Mononuclear cell (primary cell): ENCODE data around the gene URB1. TPM values are rescaled to one million over a fixed set of nuclear protein-coding genes. Genes with fewer than 3 reads are reported as not detected.
"Not testable (repeated sequence)": the region's sequence is repeated elsewhere in the genome, so short reads cannot be mapped to it uniquely, and the experiment has no call there.

ENCODE experiments used
- H3K27me3 ChIP-seq: 2 replicates; pipeline ENCODE4 v1.6.0; 2011; ENCODE audit warnings: low read length, control low read depth; ENCODE audit not compliant: insufficient read depth
- H3K4me1 ChIP-seq: 2 replicates; pipeline ENCODE4 v1.5.1; 2011; ENCODE audit warnings: mild to moderate bottlenecking, low read length, control low read depth; ENCODE audit not compliant: insufficient read depth
- H3K4me3 ChIP-seq: 2 replicates; pipeline ENCODE4 v1.5.1; 2011; ENCODE audit warnings: mild to moderate bottlenecking, low read length, moderate library complexity
- H3K9me3 ChIP-seq: 2 replicates; pipeline ENCODE4 v1.5.1; 2011; ENCODE audit warnings: low read depth, mild to moderate bottlenecking, control low read depth, low read length
- total RNA-seq: library from RNA; depleted of rRNA; stranded (reverse); fragments of >200 nt; gene quantifications from one replicate; pipeline ENCODE4 v1.2.3, GENCODE V29; 2012

URB1 gene
- total RNA-seq, 1 donor: 3.5 TPM

- H3K4me1 ChIP-seq: peaks cover 16% of the 10 kb centered on the region
- H3K27me3 ChIP-seq, H3K9me3 ChIP-seq, H3K4me3 ChIP-seq: not testable (repeated sequence)
Observed at GRCh38 chr21:32368961-32369360, 23.9 kb downstream of the URB1 start.

- H3K9me3 ChIP-seq: no peaks in the 10 kb centered on the region
Observed at GRCh38 chr21:32368386-32368785, 24.4 kb downstream of the URB1 start.

GRCh38 chr21:32367158-32367557, 25.7 kb downstream of the URB1 start:
- H3K27me3 ChIP-seq: no peaks in the 10 kb centered on the region
- H3K4me3 ChIP-seq: no peak overlapping the region
- H3K9me3 ChIP-seq: no peaks in the 10 kb centered on the region
- peaks cover 13% of the 10 kb centered on the region for H3K4me1 ChIP-seq

More at GRCh38 chr21:32368386-32368785, 24.4 kb downstream of the URB1 start:
- Histone ChIP-seq H3K27me3 (no peaks in the 10 kb centered on the region), H3K4me3 (no peak overlapping the region), H3K4me1 (peaks cover 16% of the 10 kb centered on the region)

GRCh38 chr21:32366191-32366590, 26.6 kb downstream of the URB1 start:
- Histone ChIP-seq H3K4me1 (peaks cover 6% of the 10 kb centered on the region), H3K27me3 (no peaks in the 10 kb centered on the region), H3K4me3 (no peak overlapping the region), H3K9me3 (no peaks in the 10 kb centered on the region)

GRCh38 chr21:32364796-32365195, 28.0 kb downstream of the URB1 start:
- H3K9me3 ChIP-seq: no peaks in the 10 kb centered on the region
- no peaks in the 10 kb centered on the region for H3K4me1 ChIP-seq
- no peaks in the 10 kb centered on the region for H3K27me3 ChIP-seq
- no peak overlapping the region for H3K4me3 ChIP-seq

- H3K9me3 ChIP-seq: no peaks in the 10 kb centered on the region
- no peak overlapping the region for H3K4me3 ChIP-seq
- no peaks in the 10 kb centered on the region for H3K4me1 ChIP-seq
Observed at GRCh38 chr21:32364387-32364786, 28.4 kb downstream of the URB1 start.

GRCh38 chr21:32360401-32360975, 32.3 kb downstream of the URB1 start:
- H3K9me3 ChIP-seq: no peaks in the 10 kb centered on the region
- H3K27me3 ChIP-seq: no peaks in the 10 kb centered on the region
- H3K4me3 ChIP-seq: no peak overlapping the region
- no peaks in the 10 kb centered on the region for H3K4me1 ChIP-seq

More at GRCh38 chr21:32364387-32364786, 28.4 kb downstream of the URB1 start:
- no peaks in the 10 kb centered on the region for H3K27me3 ChIP-seq

- Histone ChIP-seq H3K4me3 (no peak overlapping the region), H3K9me3 (no peaks in the 10 kb centered on the region), H3K4me1 (no peaks in the 10 kb centered on the region), H3K27me3 (no peaks in the 10 kb centered on the region)
Observed at GRCh38 chr21:32359719-32360260, 33.0 kb downstream of the URB1 start.

- Histone ChIP-seq H3K27me3 (no peaks in the 10 kb centered on the region), H3K4me3 (no peak overlapping the region), H3K9me3 (no peaks in the 10 kb centered on the region), H3K4me1 (no peaks in the 10 kb centered on the region)
Observed at GRCh38 chr21:32356874-32357395, 35.9 kb downstream of the URB1 start.

GRCh38 chr21:32353002-32353711, 39.7 kb downstream of the URB1 start:
- H3K4me1 ChIP-seq: no peaks in the 10 kb centered on the region
- H3K27me3 ChIP-seq: no peaks in the 10 kb centered on the region
- no peaks in the 10 kb centered on the region for H3K9me3 ChIP-seq
- H3K4me3 ChIP-seq: no peak overlapping the region

- no peaks in the 10 kb centered on the region for H3K27me3 ChIP-seq
- no peaks in the 10 kb centered on the region for H3K9me3 ChIP-seq
- no peak overlapping the region for H3K4me3 ChIP-seq
- H3K4me1 ChIP-seq: no peaks in the 10 kb centered on the region
Observed at GRCh38 chr21:32352526-32352925, 40.3 kb downstream of the URB1 start.

- no peak overlapping the region for H3K4me3 ChIP-seq
- H3K4me1 ChIP-seq: no peaks in the 10 kb centered on the region
- no peaks in the 10 kb centered on the region for H3K9me3 ChIP-seq
- no peaks in the 10 kb centered on the region for H3K27me3 ChIP-seq
Observed at GRCh38 chr21:32351428-32351827, 41.4 kb downstream of the URB1 start.

GRCh38 chr21:32350981-32351380, 41.8 kb downstream of the URB1 start:
- Histone ChIP-seq H3K27me3 (no peaks in the 10 kb centered on the region), H3K4me3 (no peak overlapping the region), H3K9me3 (no peaks in the 10 kb centered on the region), H3K4me1 (no peaks in the 10 kb centered on the region)

- no peaks in the 10 kb centered on the region for H3K27me3 ChIP-seq
- no peak overlapping the region for H3K4me3 ChIP-seq
- no peaks in the 10 kb centered on the region for H3K4me1 ChIP-seq
- H3K9me3 ChIP-seq: no peaks in the 10 kb centered on the region
Observed at GRCh38 chr21:32350211-32350980, 42.4 kb downstream of the URB1 start.

- Histone ChIP-seq H3K27me3 (no peaks in the 10 kb centered on the region), H3K4me3 (no peak overlapping the region), H3K4me1 (no peaks in the 10 kb centered on the region), H3K9me3 (no peaks in the 10 kb centered on the region)
Observed at GRCh38 chr21:32349333-32349944, 43.4 kb downstream of the URB1 start.
